Measurements from ENCODE around the gene CASP9.

DNA sequence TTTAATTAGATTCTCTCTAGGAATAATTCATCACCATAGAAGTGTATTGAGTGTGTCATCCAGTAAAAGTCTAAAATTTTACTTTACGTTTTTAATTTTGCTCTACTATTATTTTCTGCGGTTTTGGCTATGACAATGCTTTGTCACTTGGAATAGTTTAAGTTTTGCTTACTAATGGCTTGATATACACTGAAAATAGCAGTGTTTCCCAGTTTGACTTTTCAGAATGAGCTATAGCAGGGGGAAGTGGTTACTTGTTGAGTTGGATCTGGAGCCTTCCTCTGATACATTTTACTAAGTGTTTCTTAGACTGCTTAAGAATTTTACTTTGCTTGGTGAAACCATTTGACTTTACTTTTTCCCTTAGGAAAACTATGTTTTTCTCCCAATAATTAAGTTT is 7.7 kb upstream of the CASP9 start:
- TF ChIP-seq, protein P1, sequence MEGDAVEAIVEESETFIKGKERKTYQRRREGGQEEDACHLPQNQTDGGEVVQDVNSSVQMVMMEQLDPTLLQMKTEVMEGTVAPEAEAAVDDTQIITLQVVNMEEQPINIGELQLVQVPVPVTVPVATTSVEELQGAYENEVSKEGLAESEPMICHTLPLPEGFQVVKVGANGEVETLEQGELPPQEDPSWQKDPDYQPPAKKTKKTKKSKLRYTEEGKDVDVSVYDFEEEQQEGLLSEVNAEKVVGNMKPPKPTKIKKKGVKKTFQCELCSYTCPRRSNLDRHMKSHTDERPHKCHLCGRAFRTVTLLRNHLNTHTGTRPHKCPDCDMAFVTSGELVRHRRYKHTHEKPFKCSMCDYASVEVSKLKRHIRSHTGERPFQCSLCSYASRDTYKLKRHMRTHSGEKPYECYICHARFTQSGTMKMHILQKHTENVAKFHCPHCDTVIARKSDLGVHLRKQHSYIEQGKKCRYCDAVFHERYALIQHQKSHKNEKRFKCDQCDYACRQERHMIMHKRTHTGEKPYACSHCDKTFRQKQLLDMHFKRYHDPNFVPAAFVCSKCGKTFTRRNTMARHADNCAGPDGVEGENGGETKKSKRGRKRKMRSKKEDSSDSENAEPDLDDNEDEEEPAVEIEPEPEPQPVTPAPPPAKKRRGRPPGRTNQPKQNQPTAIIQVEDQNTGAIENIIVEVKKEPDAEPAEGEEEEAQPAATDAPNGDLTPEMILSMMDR (IDR thresholded peaks at IDR 0.05 in 2 of 3, conservative IDR thresholded peaks at IDR 0.05 in 1 of 3; ENCODE audit: control insufficient read depth in 2 of 3, extremely low read depth in 1 of 3, insufficient read depth in 1 of 3, low read depth in 3 of 3, low read length in 3 of 3), result no peak
- TF ChIP-seq EP300 (IDR thresholded peaks at IDR 0.05; ENCODE audit: borderline replicate concordance in 1 of 2, control insufficient read depth in 1 of 2, low read depth in 2 of 2, low read length in 2 of 2) (no peak), ZNF24 (IDR thresholded peaks at IDR 0.05) (no peak), MYC (IDR thresholded peaks at IDR 0.05; ENCODE audit: insufficient read depth, insufficient read length, insufficient replicate concordance, low read length, severe bottlenecking) (no peak), POLR2AphosphoS5 (IDR thresholded peaks at IDR 0.05; ENCODE audit: low read length) (no peak)

Data from GM12878 (cell line).